Tibial nerve (tissue), 4 donors: Measurements from ENCODE around the gene PTPN2. TPM values are rescaled to one million over a fixed set of nuclear protein-coding genes. Genes with fewer than 3 reads are reported as not detected.

Experiments used
- DNase-seq, 2 donors: peaks; one replicate each; pipeline ENCODE4 v3.0.0-alpha.2; 2019; ENCODE audit warnings: low spot score in 2 of 2
- H3K27ac ChIP-seq, 4 donors: fragments of 200-600 bp; sonication (generic) in 3 of 4; one replicate each; pipeline ENCODE4 v1.5.1; 2017 to 2019; ENCODE audit warnings: mild to moderate bottlenecking in 1 of 4
- H3K27me3 ChIP-seq, 2 donors: fragments of 200-600 bp; sonication (generic) in 1 of 2; one replicate each; pipeline versions ENCODE4 v1.5.1 to v1.6.0; 2017 to 2019
- H3K36me3 ChIP-seq, 3 donors: fragments of 200-600 bp; sonication (generic); one replicate each; pipeline ENCODE4 v1.5.1; 2018 to 2019
- H3K4me1 ChIP-seq, 4 donors: fragments of 200-600 bp; sonication (generic) in 3 of 4; one replicate each; pipeline ENCODE4 v1.5.1; 2017 to 2019
- H3K4me3 ChIP-seq, 4 donors: fragments of 200-600 bp; sonication (generic) in 3 of 4; one replicate each; pipeline ENCODE4 v1.5.1; 2017 to 2019; ENCODE audit warnings: mild to moderate bottlenecking in 1 of 4, moderate library complexity in 1 of 4
- H3K9me3 ChIP-seq, 4 donors: fragments of 200-600 bp; sonication (generic) in 3 of 4; one replicate each; pipeline ENCODE4 v1.5.1; 2017 to 2019
- EP300 ChIP-seq, 2 donors: sonication (generic); formaldehyde crosslinking; IDR thresholded peaks; one replicate each; pipeline ENCODE4 v1.6.1; 2017; ENCODE audit warnings: antibody characterized with exemption in 2 of 2, mild to moderate bottlenecking in 1 of 2
- POLR2A ChIP-seq, 2 donors: fragments of 450-650 bp; IDR thresholded peaks; one replicate each; pipeline ENCODE4 v1.6.1; 2017; ENCODE audit warnings: antibody characterized with exemption in 2 of 2, mild to moderate bottlenecking in 2 of 2, moderate library complexity in 2 of 2
- WGBS, 2 donors: methylation state at CpG; one replicate each; pipeline ENCODE4 v1.1.5; 2018; 5-methylcytosine and 5-hydroxymethylcytosine counted together
- total RNA-seq, 4 donors: library from RNA; depleted of rRNA; stranded (reverse); fragments of >200 nt; gene quantifications; one replicate each; pipeline ENCODE4 v1.1.0, GENCODE V29; 2016
- TF ChIP-seq, protein P1 (sequence below), 5 experiments: fragments of 200-600 bp in 3 of 5; fragments of 450-650 bp in 2 of 5; sonication (generic) in 3 of 5; IDR thresholded peaks; one replicate each; pipeline ENCODE4 v1.5.1; 2016 to 2019; ENCODE audit warnings: antibody characterized with exemption in 5 of 5, mild to moderate bottlenecking in 3 of 5, moderate library complexity in 2 of 5

Gene PTPN2
- total RNA-seq, 4 donors from 2014 or later: 12.9 to 50.5 (median 30.7) TPM

DNA sequence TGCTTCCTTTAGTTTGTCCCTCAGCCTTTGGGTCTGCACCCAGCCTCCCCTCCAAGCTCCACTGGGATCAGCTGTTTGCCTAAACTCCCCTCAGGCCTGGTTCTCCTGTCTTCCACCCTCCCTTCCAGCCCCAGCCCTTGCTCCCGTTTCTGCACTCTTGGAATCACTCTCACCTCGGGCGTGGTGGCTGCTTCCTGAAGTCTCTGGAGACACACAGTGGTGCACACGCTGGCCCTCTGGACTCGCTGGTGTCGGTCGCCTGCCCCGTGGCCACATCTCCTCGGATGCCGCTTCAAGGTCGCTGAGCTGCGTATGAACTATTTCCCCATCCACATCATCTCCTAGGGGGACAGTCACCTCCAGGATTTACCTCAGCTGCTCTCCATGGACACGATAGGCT, 134.9 kb downstream of the PTPN2 start:
- no peak overlapping the region for H3K4me3 ChIP-seq
- H3K4me1 ChIP-seq: no peaks in the 10 kb centered on the region
- WGBS, 2 donors: 78 to 81% methylated on average over 13 of the region's 13 CpGs
- H3K27ac ChIP-seq: no peak overlapping the region
- no peak for DNase-seq
- no peaks in the 10 kb centered on the region for H3K9me3 ChIP-seq
- no peaks in the 10 kb centered on the region for H3K27me3 ChIP-seq
- no peaks in the 10 kb centered on the region for H3K36me3 ChIP-seq
- TF ChIP-seq POLR2A (IDR thresholded peaks at IDR 0.05): no peak

DNA sequence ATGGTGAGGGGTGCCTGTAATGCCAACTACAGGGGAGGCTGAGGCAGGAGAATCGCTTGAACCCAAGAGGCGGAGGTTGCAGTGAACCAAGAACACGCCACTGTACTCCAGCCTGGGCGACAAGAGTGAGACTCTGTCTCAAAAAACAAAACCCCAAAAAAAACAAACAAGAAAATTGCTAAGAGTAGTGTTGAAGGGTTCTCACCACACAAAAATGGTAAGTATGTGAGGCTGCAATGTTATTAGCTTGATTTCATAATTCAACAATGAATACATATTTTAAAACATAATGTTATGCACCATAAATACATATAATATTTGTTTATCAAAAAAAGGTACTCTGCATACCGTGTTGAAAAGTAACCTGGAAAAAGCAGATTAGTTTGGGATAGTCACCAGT, 135.4 kb downstream of the PTPN2 start:
- H3K27me3 ChIP-seq: no peaks in the 10 kb centered on the region
- DNase-seq: no peak
- no peaks in the 10 kb centered on the region for H3K4me1 ChIP-seq
- 80 to 85% methylated on average over 5 of the region's 5 CpGs for WGBS, 2 donors
- H3K36me3 ChIP-seq: no peaks in the 10 kb centered on the region
- TF ChIP-seq, protein P1, sequence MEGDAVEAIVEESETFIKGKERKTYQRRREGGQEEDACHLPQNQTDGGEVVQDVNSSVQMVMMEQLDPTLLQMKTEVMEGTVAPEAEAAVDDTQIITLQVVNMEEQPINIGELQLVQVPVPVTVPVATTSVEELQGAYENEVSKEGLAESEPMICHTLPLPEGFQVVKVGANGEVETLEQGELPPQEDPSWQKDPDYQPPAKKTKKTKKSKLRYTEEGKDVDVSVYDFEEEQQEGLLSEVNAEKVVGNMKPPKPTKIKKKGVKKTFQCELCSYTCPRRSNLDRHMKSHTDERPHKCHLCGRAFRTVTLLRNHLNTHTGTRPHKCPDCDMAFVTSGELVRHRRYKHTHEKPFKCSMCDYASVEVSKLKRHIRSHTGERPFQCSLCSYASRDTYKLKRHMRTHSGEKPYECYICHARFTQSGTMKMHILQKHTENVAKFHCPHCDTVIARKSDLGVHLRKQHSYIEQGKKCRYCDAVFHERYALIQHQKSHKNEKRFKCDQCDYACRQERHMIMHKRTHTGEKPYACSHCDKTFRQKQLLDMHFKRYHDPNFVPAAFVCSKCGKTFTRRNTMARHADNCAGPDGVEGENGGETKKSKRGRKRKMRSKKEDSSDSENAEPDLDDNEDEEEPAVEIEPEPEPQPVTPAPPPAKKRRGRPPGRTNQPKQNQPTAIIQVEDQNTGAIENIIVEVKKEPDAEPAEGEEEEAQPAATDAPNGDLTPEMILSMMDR (IDR thresholded peaks at IDR 0.05): no peak
- TF ChIP-seq EP300 (IDR thresholded peaks at IDR 0.05) (no peak), POLR2A (IDR thresholded peaks at IDR 0.05) (no peak)
- no peak overlapping the region for H3K4me3 ChIP-seq
- no peaks in the 10 kb centered on the region for H3K9me3 ChIP-seq
- no peak overlapping the region for H3K27ac ChIP-seq

DNA sequence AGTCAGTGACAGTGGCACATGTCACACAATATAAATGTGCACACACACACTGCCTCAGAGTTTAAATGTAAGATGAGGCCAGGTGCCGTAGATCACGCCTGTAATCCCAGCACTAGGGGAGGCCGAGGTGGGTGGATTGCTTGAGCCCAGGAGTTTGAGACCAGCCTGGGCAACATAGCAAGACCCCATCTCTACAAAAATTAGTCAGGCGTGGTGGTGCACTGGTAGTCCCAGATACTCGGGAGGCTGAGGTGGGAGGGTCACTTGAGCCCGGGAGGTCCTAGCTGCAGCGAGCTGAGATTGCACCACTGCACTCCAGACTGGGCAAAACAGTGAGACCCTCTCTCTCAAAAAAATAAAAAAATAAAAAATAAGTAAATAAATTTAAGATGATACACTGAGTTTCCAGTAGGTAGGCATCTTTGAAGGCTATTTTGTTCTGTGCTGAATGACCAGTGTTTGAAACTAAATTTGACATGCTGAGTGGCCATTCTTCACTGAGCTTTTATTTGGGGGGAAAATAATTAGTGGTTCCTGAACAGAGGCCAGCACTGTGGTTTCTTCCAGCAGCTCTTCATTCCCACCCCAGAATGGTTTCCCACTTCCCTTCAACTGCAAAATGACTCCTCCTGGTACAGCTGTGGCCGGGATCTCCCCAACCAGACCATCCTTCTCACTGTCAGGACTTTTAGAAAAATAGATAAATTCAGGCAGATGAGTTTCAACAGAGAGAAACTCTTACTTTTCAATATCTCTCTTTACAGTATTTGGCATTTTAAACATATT, 136.3 kb downstream of the PTPN2 start:
- H3K36me3 ChIP-seq: no peaks in the 10 kb centered on the region
- H3K27me3 ChIP-seq: no peaks in the 10 kb centered on the region
- H3K9me3 ChIP-seq: no peaks in the 10 kb centered on the region
- H3K4me1 ChIP-seq: no peaks in the 10 kb centered on the region
- 91% methylated on average over 8 of the region's 8 CpGs for WGBS, 2 donors
- no peak for DNase-seq
- no peak overlapping the region for H3K27ac ChIP-seq
- no peak overlapping the region for H3K4me3 ChIP-seq
- TF ChIP-seq EP300 (IDR thresholded peaks at IDR 0.05) (no peak), POLR2A (IDR thresholded peaks at IDR 0.05) (no peak)
- TF ChIP-seq, protein P1 (IDR thresholded peaks at IDR 0.05): no peak

DNA sequence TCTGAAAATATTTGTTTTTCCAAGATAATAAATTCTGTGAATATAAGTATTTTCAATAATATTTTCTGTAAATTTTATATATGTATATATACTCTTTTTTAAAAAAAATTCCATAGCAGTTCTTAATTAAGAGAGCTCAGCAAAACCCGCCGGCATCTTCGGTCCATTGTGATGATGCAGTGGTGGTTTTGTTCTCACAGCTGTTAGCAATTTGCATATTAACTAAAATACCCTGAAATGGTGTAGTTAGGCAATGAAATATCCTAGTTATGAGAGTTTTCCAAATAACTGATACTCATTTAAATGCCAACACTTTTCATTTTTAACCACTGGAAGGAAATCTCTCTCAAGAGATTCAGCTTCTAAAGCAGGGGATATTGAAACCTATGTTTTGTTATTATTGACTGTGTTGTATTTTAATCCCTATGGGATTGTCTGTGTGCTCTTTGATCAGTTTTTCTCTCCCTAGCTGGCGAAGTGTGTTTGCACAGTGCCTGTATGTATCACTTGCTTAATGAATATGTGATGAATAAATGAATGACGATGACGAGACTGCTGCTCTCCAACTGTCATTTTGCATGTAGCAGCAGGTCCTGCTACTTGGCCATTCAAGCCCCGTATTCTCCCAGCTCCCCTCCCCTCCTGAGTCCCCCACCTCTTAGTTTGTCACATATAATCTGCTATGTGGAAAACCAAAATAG, 138.8 kb downstream of the PTPN2 start:
- Histone ChIP-seq H3K27ac (no peak overlapping the region), H3K9me3 (no peaks in the 10 kb centered on the region), H3K27me3 (no peaks in the 10 kb centered on the region), H3K36me3 (no peaks in the 10 kb centered on the region), H3K4me1 (no peaks in the 10 kb centered on the region), H3K4me3 (no peak overlapping the region)
- no peak for TF ChIP-seq EP300 (IDR thresholded peaks at IDR 0.05)
- no peak for TF ChIP-seq POLR2A (IDR thresholded peaks at IDR 0.05)
- TF ChIP-seq, protein P1 (IDR thresholded peaks at IDR 0.05): no peak
- no peak for DNase-seq
- WGBS, 2 donors: 78 to 84% methylated on average over 7 of the region's 7 CpGs

DNA sequence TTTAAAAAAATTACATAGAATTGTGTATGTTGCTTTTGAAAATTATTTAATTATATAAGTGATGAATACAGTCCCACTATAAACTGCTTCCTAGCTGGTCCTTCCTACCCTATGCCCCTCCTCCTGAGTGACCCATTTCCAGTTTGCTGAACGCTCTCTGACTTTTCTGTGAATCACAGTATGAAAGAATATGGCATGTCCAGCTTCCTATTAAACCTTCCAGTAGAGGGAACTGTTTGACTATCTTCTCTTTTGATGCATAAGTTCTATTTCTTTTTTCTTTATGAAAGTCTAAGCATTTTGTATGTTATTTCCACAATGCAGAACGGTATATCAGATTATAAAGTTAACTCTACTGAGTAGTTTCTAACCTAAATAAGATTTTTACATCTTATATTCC, 139.9 kb downstream of the PTPN2 start:
- H3K9me3 ChIP-seq: no peaks in the 10 kb centered on the region
- H3K4me1 ChIP-seq: no peaks in the 10 kb centered on the region
- 0 to 2% methylated on average over 2 of the region's 2 CpGs for WGBS, 2 donors

More for the DNA sequence above, 139.9 kb downstream of the PTPN2 start:
- no peaks in the 10 kb centered on the region for H3K36me3 ChIP-seq
- TF ChIP-seq POLR2A (IDR thresholded peaks at IDR 0.05): no peak
- TF ChIP-seq EP300 (IDR thresholded peaks at IDR 0.05): no peak
- TF ChIP-seq, protein P1 (IDR thresholded peaks at IDR 0.05): peak; percentile 26 to 50 (median 39)
- no peak overlapping the region for H3K4me3 ChIP-seq
- DNase-seq: no peak
- H3K27me3 ChIP-seq: no peaks in the 10 kb centered on the region
- no peak overlapping the region for H3K27ac ChIP-seq
